DMS53 treated with DMSO at 0.1 percent for 48 hours (cell line): ENCODE measurements around the gene SMARCA4.
"Not testable (repeated sequence)": the region's sequence is repeated elsewhere in the genome, so short reads cannot be mapped to it uniquely, and the experiment has no call there.

ENCODE experiments used
- DNase-seq: peaks from one replicate; lab custom pipeline; 2025; ENCODE audit not compliant: unreplicated experiment; lab: John Stamatoyannopoulos, UW

The SMARCA4 gene

DNA sequence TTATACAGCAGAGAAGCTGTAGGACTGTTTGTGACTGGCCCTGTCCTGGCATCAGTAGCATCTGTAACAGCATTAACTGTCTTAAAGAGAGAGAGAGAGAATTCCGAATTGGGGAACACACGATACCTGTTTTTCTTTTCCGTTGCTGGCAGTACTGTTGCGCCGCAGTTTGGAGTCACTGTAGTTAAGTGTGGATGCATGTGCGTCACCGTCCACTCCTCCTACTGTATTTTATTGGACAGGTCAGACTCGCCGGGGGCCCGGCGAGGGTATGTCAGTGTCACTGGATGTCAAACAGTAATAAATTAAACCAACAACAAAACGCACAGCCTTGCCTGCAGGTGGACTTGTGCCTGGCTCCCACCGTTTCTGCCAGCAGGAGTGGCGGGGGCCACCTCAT is 101.1 kb downstream of the SMARCA4 start:
- no peak for DNase-seq

DNA sequence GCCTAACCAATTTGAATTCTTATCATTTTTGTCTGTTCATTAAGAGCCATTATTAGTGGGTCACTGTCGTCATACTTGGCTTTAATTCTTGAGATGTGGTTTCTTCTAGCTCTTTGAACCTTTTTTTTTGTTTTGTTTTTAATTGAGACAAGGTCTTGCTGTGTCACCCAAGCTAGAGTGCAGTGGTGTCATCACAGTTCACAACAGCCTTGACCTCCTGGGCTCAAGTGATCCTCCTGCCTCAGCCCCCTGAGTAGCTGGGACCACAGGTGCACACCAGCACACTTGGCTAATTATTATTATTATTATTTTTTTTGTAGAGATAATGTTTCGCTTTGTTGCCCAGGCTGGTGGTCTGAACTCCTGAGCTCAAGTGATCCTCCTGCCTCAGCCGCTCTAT is 102.6 kb downstream of the SMARCA4 start:
- no peak for DNase-seq

DNA sequence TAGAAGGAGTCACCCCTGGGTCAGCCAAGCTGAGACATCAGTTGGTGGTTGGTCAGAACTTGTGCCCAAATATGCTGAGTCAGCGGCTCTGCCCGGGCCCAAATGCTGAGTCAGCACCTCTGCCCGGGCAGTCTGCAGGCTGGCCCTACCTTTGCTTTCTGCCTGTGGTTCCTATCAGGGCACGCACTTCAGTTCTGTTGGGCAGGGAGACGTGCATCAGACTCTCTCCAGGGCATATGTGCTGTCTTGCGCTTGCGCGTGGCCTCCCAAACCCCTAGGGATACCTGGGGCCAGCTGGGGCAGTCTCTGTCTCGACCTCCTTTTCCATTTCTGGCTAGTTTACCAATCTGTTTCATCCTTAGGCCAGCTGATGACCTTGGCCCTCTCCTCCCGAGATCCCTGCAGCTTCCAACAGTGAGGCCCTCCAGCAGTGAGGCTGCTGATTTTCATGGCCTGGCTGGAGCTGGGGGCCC is 104.0 kb downstream of the SMARCA4 start:
- no peak for DNase-seq

DNA sequence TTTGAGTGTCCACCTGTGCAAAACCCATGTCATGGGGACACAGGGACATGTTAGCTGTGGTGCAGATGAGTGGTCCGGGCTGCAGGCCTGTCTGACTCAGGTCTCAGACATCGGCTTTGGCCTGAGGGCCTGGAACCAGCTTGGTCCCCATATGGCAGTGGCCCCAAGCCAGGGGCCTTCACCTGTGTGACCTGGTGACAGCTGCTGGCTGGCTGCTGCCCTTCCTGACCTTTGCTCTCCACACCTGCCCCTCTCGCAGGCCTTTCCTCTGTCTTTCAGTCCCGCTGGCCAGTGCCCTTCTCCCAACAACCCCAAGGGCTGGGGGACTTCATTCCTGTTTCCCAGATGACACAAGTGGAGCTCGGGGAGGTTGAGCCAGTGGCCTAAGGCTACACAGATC is 105.5 kb downstream of the SMARCA4 start:
- no peak for DNase-seq

DNA sequence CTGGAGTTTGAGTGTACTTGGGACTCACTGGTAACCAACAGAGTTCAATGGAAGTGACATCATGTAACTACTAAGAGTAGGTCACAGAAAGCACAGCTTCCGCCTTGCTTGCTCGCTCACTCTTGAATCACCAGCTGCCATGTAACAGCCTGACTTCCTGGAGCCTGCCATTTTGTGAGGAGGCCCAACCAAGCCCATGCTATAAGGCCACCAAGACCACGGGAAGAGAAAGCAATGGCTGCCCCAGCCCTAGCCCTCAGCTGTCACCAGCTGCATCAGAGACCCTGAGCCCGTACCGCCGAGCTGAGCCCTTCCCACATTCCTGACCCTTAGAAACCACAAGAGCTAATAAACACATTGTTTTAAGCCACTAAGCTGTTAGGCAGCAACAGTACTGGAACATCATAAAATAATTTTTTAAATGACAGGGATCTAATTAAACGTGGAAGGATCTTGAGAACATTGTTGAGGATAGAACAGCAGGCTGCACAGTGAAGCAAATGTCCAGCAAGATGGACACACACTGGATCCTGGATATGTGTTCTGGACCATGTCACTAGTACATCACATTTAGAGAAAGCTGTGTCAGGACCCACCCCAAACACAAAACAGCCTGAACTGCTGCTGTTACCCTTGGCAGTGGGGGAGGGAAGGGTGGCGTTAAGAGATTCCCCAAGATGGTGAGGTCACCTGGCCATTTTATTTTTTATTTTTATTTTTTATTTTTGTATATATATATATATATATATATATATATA is 106.7 kb downstream of the SMARCA4 start:
- no peak for DNase-seq

DNA sequence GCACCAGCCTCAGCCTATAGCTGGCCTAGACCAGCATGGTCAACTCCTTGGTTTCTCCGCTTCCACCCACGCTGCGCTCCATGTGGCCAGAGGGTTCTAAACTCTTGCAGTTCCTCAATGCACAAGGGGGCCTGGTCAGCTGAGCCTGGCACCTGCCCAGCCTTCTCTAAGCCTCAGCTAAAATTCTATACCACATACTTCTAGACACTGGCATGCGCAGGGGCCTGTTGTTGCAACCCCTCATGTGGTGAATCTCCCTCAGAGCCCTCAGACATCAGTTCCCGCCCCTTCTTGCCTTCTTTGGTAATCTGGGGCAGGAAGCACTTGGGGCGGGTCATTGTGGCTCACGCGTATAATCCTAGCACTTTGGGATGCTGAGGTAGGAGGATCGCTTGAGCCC is 108.7 kb downstream of the SMARCA4 start:
- DNase-seq, result no peak

DNA sequence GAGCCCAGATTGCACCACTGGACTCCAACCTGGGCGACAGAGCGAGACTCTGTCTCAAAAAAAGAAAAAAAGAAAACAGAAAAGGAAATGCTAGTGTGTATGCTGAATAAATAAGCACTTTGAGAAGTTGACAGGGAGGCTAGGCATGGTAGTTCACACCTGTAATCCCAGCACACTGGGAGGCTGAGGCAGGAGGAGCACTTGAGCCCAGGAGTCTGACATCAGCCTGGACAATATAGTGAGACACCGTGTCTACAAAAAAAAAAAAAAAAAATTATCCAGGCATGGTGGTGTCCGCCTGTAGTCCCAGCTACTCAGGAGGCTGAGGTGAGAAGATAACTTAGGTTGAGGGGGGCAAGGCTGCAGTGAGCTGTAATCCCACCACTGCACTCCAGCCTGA is 109.3 kb downstream of the SMARCA4 start:
- DNase-seq, result no peak

DNA sequence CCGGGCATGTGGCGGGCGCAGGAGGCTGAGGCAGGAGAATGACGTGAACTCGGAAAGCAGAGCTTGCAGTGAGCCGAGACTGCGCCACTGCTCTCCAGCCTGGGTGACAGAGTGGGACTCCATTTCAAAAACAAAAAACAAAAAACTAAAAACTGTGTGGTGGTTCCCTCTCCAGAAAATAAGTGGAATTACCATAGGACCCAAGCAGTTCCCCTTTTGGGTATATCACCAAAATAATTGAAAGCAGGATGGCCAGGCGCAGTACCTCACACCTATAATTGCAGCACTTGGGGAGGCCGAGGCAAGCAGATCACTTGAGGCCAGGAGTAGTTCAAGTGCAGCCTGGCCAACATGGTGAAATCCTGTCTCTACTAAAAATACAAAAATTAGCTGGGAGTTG is 112.7 kb downstream of the SMARCA4 start:
- DNase-seq, result no peak

DNA sequence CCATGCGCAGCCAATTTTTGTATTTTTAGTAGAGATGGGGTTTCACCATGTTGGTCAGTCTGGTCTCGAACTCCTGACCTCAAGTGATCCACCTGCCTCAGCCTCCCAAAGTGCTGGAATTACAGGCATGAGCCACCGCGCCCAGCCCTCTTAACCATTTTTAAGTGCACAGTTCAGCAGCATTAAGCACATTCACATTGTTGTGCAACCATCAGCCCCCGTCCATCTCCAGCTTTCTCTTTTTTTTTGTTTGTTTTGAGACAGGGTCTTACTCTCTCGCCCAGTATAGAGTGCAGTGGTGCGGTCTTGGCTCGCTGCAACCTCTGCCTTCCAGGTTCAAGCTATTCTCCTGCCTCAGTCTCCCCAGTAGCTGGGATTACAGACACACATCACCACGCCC is 116.0 kb downstream of the SMARCA4 start:
- DNase-seq, result not testable (repeated sequence)

DNA sequence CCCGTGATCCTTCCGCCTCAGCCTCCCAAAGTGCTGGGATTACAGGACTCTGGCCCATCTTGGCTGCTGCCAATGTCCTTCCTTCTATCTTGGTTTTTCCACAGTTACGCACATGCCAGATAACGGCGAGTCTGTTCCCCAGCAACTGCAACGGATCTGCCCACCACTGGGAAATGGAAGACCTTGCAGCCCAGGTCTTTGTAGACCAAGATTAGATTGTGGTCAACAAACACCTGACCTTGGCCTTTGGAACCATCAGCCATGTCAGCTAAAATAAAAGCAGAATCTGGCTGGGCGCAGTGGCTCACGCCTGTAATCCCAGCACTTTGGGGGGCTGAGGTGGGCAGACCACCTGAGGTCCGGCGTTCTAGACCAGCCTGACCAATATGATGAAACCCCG is 118.1 kb downstream of the SMARCA4 start:
- no peak for DNase-seq

DNA sequence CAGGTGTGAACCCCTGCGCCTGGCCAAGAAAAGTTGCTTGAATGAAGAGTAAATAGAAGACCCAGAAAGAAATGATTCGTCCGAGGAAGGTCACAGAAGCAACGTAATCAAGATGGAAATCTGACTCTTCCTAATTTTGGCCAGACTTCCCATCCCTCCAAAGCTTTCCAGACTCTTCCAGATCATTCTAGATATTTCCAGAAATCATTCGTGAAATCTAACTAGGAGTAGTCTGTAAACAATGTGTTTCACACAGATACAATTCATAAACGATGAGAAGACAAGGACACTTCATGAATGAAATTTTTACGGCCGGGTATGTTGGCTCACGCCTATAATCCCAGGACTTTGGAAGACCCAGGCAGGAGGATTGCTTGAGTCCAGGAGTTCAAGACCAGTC is 119.2 kb downstream of the SMARCA4 start:
- no peak for DNase-seq

DNA sequence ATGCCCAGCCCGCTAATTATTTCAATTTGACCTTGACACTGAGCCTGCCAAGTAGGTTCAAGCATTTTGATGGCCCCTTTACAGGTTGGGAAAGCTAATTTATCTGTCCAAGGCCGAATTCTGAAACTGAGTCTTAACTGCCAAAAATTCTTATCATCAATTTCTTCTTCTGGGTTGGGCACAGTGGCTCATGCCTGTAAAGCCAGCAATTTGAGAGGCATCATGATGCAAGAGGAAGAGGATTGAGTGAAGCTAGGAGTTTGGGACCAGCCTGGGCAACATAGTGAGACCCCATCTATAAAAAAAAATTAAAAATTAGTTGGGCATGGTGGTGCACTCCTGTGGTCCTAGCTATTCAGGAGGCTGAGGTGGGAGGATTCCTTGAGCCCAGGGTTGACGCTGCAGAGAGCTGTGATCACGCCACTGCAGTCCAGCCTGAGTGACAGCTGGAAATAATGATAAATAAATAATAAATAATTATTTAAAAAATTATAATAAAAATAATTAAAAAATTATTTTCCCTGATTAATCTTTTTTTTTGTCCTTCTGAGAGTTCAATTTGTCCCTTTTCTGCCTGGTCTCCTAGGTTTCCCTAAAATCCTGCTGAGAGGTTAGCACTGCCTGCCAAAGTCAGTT is 127.2 kb downstream of the SMARCA4 start:
- DNase-seq, result no peak

DNA sequence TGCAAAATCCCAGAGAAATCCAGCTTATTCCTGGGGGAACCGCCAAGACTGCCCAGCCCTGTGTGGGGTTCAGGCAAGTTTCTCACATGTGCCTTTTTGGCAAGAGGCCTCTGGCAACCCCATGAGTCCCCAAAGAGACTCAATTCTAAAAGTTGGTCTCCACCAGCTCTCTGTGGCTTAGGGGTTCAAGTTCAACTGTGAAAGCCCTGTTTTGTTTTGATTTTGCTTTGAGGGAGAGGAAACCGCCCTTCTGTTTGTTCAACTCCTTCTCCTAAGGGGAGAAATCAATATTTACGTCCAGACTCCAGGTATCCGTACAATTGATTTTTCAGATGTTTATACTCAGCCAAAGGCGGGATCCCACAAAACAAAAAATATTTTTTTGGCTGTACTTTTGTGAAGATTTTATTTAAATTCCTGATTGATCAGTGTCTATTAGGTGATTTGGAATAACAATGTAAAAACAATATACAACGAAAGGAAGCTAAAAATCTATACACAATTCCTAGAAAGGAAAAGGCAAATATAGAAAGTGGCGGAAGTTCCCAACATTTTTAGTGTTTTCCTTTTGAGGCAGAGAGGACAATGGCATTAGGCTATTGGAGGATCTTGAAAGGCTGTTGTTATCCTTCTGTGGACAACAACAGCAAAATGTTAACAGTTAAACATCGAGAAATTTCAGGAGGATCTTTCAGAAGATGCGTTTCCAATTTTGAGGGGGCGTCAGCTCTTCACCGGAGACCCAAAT is 127.8 kb downstream of the SMARCA4 start:
- DNase-seq, result peak; percentile 62

DNA sequence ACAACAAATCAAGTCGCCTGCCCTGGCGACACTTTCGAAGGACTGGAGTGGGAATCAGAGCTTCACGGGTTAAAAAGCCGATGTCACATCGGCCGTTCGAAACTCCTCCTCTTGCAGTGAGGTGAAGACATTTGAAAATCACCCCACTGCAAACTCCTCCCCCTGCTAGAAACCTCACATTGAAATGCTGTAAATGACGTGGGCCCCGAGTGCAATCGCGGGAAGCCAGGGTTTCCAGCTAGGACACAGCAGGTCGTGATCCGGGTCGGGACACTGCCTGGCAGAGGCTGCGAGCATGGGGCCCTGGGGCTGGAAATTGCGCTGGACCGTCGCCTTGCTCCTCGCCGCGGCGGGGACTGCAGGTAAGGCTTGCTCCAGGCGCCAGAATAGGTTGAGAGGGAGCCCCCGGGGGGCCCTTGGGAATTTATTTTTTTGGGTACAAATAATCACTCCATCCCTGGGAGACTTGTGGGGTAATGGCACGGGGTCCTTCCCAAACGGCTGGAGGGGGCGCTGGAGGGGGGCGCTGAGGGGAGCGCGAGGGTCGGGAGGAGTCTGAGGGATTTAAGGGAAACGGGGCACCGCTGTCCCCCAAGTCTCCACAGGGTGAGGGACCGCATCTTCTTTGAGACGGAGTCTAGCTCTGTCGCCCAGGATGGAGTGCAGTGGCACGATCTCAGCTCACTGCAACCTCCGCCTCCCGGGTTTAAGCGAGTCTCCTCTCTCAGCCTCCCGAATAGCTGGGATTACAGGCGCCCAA is 128.6 kb downstream of the SMARCA4 start, which contains the start of gene LDLR:
TSS of gene LDLR (plus strand) at position 210 of the 760 bp plus-strand sequence. CDS start at position 296, 86 bp downstream.
- peak; percentile 81 for DNase-seq

DNA sequence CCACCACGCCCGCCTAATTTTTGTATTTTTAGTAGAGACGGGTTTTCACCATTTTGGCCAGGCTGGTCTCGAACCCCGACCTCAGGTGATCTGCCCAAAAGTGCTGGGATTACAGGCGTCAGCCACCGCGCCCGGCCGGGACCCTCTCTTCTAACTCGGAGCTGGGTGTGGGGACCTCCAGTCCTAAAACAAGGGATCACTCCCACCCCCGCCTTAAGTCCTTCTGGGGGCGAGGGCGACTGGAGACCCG is 129.1 kb downstream of the SMARCA4 start:
- DNase-seq, result not testable (repeated sequence)

DNA sequence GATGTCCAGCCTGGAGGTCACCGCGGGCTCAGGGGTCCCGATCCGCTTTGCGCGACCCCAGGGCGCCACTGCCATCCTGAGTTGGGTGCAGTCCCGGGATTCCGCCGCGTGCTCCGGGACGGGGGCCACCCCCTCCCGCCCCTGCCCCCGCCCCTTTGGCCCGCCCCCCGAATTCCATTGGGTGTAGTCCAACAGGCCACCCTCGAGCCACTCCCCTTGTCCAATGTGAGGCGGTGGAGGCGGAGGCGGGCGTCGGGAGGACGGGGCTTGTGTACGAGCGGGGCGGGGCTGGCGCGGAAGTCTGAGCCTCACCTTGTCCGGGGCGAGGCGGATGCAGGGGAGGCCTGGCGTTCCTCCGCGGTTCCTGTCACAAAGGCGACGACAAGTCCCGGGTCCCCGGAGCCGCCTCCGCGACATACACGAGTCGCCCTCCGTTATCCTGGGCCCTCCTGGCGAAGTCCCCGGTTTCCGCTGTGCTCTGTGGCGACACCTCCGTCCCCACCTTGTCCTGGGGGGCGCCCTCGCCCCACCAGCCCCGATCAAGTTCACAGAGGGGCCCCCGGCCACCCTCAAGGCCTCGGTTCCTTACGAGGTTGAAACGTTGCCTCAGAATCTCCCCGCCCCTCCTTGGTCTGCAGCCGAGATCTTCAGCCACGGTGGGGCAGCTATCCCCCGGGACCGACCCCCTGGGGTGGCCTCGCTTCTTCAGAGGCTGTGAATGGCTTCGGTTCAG is 129.6 kb downstream of the SMARCA4 start:
- peak; percentile 83 for DNase-seq

DNA sequence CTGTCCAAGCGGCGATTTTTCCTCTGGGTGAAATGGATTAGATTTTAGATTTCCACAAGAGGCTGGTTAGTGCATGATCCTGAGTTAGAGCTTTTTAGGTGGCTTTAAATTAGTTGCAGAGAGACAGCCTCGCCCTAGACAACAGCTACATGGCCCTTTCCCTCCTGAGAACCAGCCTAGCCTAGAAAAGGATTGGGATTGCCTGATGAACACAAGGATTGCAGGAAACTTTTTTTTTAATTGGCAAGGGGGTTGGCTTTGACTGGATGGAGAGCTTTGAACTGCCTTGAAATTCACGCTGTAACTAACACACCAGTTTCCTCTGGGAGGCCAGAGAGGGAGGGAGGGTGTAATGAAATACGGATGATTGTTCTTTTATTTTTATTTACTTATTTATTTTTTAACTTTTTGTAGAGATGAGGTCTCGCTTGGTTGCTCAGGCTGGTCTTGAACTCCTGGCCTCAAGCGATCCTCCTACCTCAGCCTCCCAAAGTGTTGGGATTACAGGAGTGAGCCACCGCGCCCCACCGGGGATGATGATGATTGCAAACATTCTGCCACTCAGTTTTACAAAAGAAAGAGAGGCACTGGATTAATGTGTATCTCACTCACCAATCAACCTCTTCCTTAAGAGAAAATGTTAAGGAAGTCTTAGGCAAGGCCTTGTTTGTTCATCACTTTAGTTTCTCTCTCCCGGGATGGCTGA is 130.3 kb downstream of the SMARCA4 start:
- no peak for DNase-seq

DNA sequence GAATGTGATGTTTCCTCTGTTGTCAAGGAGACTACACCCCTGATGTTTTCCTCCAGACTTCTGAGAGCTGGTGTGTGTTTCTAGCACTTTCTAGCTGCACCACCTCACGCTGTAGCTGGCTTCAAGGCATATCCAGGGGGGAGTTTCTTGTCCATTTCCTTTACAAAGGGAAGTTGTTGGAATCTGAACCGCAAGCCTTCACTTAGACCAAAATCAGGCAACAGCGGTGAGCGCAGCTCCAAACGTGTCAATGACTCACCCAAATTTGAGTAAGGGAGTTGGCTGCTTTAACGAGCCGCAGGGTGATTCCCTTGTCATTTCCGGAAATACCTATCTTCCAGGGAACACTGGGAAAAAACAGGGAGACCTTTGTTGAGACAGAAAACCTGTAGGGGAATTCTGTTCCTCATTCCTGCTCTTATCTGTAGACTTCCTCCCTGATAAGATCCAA is 130.9 kb downstream of the SMARCA4 start:
- peak; percentile 63 for DNase-seq

DNA sequence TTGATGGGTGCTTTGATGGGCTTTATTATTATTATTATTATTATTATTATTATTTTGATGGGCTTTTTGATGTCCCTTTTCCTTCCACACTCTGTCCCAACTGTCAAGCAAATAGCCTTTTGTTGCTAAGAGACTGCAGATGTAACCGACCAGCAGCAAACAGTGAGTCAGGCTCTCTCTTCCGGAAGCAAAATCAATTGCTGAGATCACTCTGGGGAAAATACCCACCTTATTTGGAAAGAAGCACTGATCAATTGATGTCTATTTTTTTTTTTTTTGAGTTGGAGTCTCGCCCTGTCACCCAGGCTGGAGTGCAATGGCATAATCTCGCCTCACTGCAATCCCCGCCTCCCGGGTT is 131.3 kb downstream of the SMARCA4 start:
- DNase-seq, result peak; percentile 68

DNA sequence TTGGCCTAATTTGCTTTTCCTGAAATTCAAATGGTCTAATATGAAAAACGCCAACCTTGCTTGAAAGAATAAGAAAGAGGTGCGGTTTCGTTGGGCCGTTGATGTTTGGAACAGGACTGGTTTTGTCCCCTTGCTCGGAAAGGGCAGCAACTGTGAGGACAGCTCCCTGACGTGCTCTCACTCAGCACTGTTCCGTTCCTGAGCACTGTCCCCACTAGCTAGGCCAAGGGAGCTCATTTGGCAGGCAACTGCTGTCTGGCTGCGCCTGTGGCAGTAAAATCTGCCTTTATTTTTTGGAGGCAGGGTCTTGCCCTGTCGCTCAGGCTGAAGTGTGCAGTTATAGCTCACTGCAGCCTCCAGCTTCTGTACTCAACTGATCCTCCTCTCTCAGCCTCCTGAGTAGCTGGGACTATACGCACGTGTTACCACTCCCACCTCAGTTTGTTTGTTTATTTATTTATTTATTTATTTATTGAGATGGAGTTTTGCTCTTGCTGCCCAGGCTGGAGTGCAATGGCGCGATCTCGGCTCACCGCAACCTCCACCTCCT is 132.9 kb downstream of the SMARCA4 start:
- no peak for DNase-seq
